Heart left ventricle (tissue), 13 donors: Measurements from ENCODE around the gene ATG9B.

ENCODE experiments used
- POLR2A ChIP-seq, 2 donors: fragments of 450-650 bp; IDR thresholded peaks; one replicate each; pipeline ENCODE4 v1.6.1; 2017; ENCODE audit warnings: antibody characterized with exemption in 2 of 2, mild to moderate bottlenecking in 2 of 2, moderate library complexity in 2 of 2
- TF ChIP-seq, protein P1 (sequence below), 12 donors: fragments of 200-600 bp; sonication (generic) in 4 of 12; IDR thresholded peaks; one replicate each; pipeline versions ENCODE4 v1.5.0 to v1.8.0; 2018 to 2022; ENCODE audit warnings: antibody characterized with exemption in 12 of 12, mild to moderate bottlenecking in 5 of 12
- donor health status: ischemic (EF 13 %, LVEDD 7.1; RV severe dilation, severe dysfunction).
- donor health status: DM: no; HTN: yes; CAD: no.
- donor health status: DM: no; HTN: no; CAD: no.
- donor health status: ischemic (EF 25% LVEDD 6.9; RV normal size, moderate dysfunction).
- donor health status: ischemic (EF 25% LVEDD 5.7; RV mildly dilated, moderate dysfunction).
- donor health status: ischemic (EF 35%, LVEDD 5.7; RV mildly dilated, moderate dysfunction).
- donor health status: nonischemic (EF 11% LVEDD 7.7; RV severe dilation, severe dysfunction).
- donor health status: DM: yes; HTN: yes; CAD: no.
- donor health status: PGD.
- donor health status: ischemic (EF 29% LVEDD 5.4; RV normal size, mild dysfunction).
- donor health status: nonischemic (EF 23%, LVEDD 6.1; RV moderate dilation, normal function).

GRCh38 chr7:151043959-151044358, 19.7 kb upstream of the ATG9B start:
- TF ChIP-seq, protein P1, sequence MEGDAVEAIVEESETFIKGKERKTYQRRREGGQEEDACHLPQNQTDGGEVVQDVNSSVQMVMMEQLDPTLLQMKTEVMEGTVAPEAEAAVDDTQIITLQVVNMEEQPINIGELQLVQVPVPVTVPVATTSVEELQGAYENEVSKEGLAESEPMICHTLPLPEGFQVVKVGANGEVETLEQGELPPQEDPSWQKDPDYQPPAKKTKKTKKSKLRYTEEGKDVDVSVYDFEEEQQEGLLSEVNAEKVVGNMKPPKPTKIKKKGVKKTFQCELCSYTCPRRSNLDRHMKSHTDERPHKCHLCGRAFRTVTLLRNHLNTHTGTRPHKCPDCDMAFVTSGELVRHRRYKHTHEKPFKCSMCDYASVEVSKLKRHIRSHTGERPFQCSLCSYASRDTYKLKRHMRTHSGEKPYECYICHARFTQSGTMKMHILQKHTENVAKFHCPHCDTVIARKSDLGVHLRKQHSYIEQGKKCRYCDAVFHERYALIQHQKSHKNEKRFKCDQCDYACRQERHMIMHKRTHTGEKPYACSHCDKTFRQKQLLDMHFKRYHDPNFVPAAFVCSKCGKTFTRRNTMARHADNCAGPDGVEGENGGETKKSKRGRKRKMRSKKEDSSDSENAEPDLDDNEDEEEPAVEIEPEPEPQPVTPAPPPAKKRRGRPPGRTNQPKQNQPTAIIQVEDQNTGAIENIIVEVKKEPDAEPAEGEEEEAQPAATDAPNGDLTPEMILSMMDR (IDR thresholded peaks at IDR 0.05) = no peak
- TF ChIP-seq POLR2A (IDR thresholded peaks at IDR 0.05) = no peak
